Ovary (tissue), 9 donors: ENCODE results near the gene CTRB2. TPM values are rescaled to one million over a fixed set of nuclear protein-coding genes. Genes with fewer than 3 reads are reported as not detected.

Experiments
- DNase-seq, 5 donors: peaks; one replicate each; pipeline ENCODE4 v3.0.0-alpha.2; 2019 to 2020
- H3K27ac ChIP-seq, 2 donors: fragments of 200-600 bp; one replicate each; pipeline versions ENCODE4 v1.5.1 to v1.8.0; 2019 to 2022
- H3K27me3 ChIP-seq: fragments of 200-600 bp; one replicate; pipeline ENCODE4 v1.8.0; 2022
- H3K36me3 ChIP-seq: fragments of 200-600 bp; sonication (generic); one replicate; pipeline ENCODE4 v1.5.1; 2019
- H3K4me1 ChIP-seq: one replicate; pipeline ENCODE4 v1.8.1; 2013; ENCODE audit warnings: mild to moderate bottlenecking, moderate library complexity; ENCODE audit not compliant: insufficient read depth
- H3K4me3 ChIP-seq: fragments of 200-600 bp; sonication (generic); one replicate; pipeline ENCODE4 v1.5.1; 2017
- H3K9me3 ChIP-seq, 2 donors: fragments of 200-600 bp in 1 of 2; sonication (generic) in 1 of 2; one replicate each; pipeline versions ENCODE4 v1.5.1 to v1.8.1; 2013 to 2019; ENCODE audit warnings: mild to moderate bottlenecking in 1 of 2, moderate library complexity in 1 of 2
- EP300 ChIP-seq: sonication (generic); formaldehyde crosslinking; IDR thresholded peaks from one replicate; pipeline ENCODE4 v1.6.1; 2017; ENCODE audit warnings: antibody characterized with exemption
- POLR2A ChIP-seq: fragments of 450-650 bp; IDR thresholded peaks from one replicate; pipeline ENCODE4 v1.6.1; 2017; ENCODE audit warnings: antibody characterized with exemption, mild to moderate bottlenecking, moderate library complexity
- WGBS, 3 donors: extraction: QIAGEN DNeasy Blood & Tissue Kit in 1 of 3; methylation state at CpG; one replicate each; pipeline versions ENCODE4 v1.1.5 to v1.1.7; 2013 to 2017; 5-methylcytosine and 5-hydroxymethylcytosine counted together
- intact Hi-C, 4 donors: fragments of 100-400 bp; cut with DNase I; formaldehyde crosslinking; loops; one replicate each; pipeline versions ENCODE4 v1.11.0 to v1.15.1; 2022 to 2023
- polyA plus RNA-seq, 2 donors: library from polyadenylated mRNA; stranded (reverse); fragments of 200-250 nt in 1 of 2; fragments of 350-450 nt in 1 of 2; fragmentation: Illumina TruSeq in 1 of 2; extraction: RNeasy Lipid Tissue Mini Kit (QIAGEN cat#74804) in 1 of 2; gene quantifications; one replicate each; pipeline ENCODE4 v1.2.3, GENCODE V29; 2013 to 2014
- total RNA-seq, 7 donors: library from RNA; depleted of rRNA in 2 of 7; stranded (reverse); fragments of >200 nt in 2 of 7; fragmentation: NEBNext Ultra II Directional in 3 of 7; extraction: Animal tissue kit (Norgen Biotek cat#: 25700) in 3 of 7; gene quantifications; one replicate each; pipeline versions ENCODE4 v1.1.0 to v1.2.4, GENCODE V29; 2016 to 2023
- TF ChIP-seq, protein P1 (sequence below), 3 donors: fragments of 450-650 bp in 2 of 3; fragments of 200-600 bp in 1 of 3; IDR thresholded peaks; one replicate each; pipeline versions ENCODE4 v1.5.1 to v1.8.0; 2016 to 2022; ENCODE audit warnings: antibody characterized with exemption in 3 of 3, mild to moderate bottlenecking in 1 of 3
- donor health status: DM: no; HTN: no; CAD: no; lungs with moderate emphysema.
- donor health status: DM: no; HTN: no; CAD: no.
- donor health status: Bipolar disorder and iron deficiency.
- donor health status: DM: yes; HTN: yes; CAD: no.
- donor health status: DM: no; HTN: no; CAD: no.
- donor health status: DM: yes; HTN: yes; CAD: no.

Gene CTRB2
- total and polyA plus RNA-seq, 9 donors = 0.62 to 28.7 (median 2.8) TPM; not detected in 4

DNA sequence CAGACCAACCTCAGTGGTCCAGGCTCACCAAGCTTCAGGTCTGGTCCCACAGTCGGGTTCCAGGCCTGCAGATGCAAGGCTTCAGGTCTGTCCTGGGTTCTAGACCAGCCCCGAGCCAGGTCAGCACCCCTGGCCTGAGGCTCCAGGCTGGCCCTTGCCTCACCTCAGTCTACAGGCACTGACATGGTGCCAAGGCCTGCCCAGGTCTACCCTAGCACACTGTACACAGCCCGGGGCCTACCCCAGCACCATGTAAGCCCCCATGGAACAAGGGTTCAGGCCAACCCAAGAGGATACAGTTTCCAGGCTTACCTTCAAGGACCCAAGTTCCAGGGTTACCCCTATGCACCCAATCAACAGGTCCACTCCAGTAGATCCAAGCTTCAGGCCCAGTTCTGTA, 31.9 kb downstream of the CTRB2 start:
- no peak overlapping the region for H3K4me3 ChIP-seq
- no peaks in the 10 kb centered on the region for H3K27me3 ChIP-seq
- H3K9me3 ChIP-seq = peaks cover 0 to 6% of the 10 kb centered on the region in 2 donors
- TF ChIP-seq, protein P1, sequence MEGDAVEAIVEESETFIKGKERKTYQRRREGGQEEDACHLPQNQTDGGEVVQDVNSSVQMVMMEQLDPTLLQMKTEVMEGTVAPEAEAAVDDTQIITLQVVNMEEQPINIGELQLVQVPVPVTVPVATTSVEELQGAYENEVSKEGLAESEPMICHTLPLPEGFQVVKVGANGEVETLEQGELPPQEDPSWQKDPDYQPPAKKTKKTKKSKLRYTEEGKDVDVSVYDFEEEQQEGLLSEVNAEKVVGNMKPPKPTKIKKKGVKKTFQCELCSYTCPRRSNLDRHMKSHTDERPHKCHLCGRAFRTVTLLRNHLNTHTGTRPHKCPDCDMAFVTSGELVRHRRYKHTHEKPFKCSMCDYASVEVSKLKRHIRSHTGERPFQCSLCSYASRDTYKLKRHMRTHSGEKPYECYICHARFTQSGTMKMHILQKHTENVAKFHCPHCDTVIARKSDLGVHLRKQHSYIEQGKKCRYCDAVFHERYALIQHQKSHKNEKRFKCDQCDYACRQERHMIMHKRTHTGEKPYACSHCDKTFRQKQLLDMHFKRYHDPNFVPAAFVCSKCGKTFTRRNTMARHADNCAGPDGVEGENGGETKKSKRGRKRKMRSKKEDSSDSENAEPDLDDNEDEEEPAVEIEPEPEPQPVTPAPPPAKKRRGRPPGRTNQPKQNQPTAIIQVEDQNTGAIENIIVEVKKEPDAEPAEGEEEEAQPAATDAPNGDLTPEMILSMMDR (IDR thresholded peaks at IDR 0.05) = no peak
- TF ChIP-seq POLR2A (no peak), EP300 (no peak)
- WGBS, 3 donors = 97 to 100% (median 100%) methylated on average over 3 of the region's 3 CpGs
- H3K4me1 ChIP-seq = no peaks in the 10 kb centered on the region
- H3K36me3 ChIP-seq = no peaks in the 10 kb centered on the region
- intact Hi-C loops = no loop called here
- no peak overlapping the region for H3K27ac ChIP-seq
- DNase-seq = no peak

DNA sequence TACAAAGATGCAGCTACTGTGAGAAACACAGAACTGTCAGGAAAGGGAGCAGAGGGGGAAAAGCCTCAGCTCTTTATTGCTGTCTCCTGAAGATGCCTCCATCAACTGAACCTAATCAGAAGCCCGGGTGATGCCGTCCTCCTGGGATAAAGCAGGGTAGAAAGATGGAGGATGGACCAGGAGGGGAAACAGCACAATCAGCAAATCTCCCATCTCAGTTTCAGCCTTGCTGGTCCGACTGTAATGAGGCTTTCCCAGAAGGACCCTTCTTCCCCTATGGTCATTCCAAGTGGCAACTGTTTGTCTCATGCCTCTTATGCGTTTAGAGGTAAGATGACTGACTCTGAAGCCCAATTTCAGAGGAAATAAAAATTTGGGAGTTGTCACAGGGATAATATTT, 34.4 kb downstream of the CTRB2 start:
- Histone ChIP-seq H3K27ac (no peak overlapping the region), H3K27me3 (no peaks in the 10 kb centered on the region), H3K4me1 (no peaks in the 10 kb centered on the region), H3K4me3 (no peak overlapping the region), H3K9me3 (peaks cover 0 to 15% of the 10 kb centered on the region in 2 donors), H3K36me3 (no peaks in the 10 kb centered on the region)
- no peak for DNase-seq
- intact Hi-C loops = no loop called here
- no peak for TF ChIP-seq EP300
- TF ChIP-seq, protein P1 (IDR thresholded peaks at IDR 0.05) = no peak
- TF ChIP-seq POLR2A = no peak
- WGBS, 3 donors = 96 to 98% (median 97%) methylated on average over 4 of the region's 4 CpGs

DNA sequence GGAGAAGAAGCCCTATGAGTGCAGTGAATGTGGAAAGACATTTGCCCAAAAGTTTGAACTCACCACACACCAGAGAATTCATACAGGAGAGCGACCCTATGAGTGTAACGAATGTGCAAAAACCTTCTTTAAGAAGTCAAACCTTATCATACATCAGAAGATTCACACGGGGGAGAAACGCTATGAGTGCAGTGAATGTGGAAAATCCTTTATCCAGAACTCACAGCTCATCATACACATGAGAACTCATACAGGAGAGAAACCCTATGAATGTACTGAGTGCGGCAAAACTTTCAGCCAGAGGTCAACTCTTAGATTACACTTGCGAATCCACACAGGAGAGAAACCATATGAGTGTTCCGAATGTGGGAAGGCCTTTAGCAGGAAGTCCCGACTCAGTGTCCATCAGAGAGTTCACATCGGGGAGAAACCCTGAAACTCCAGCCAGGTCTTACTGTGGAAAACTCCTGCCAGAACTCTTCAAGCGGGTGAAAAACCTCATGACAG, 37.0 kb downstream of the CTRB2 start:
- no peak for DNase-seq
- Histone ChIP-seq H3K4me3 (no peak overlapping the region), H3K4me1 (no peaks in the 10 kb centered on the region), H3K27ac (no peak overlapping the region), H3K9me3 (peaks cover 0 to 9% of the 10 kb centered on the region in 2 donors), H3K36me3 (no peaks in the 10 kb centered on the region), H3K27me3 (no peaks in the 10 kb centered on the region)
- TF ChIP-seq, protein P1 (IDR thresholded peaks at IDR 0.05) = no peak
- no peak for TF ChIP-seq EP300
- TF ChIP-seq POLR2A = no peak
- intact Hi-C loops = no loop called here
- WGBS, 3 donors = 87 to 96% (median 94%) methylated on average over 10 of the region's 10 CpGs

DNA sequence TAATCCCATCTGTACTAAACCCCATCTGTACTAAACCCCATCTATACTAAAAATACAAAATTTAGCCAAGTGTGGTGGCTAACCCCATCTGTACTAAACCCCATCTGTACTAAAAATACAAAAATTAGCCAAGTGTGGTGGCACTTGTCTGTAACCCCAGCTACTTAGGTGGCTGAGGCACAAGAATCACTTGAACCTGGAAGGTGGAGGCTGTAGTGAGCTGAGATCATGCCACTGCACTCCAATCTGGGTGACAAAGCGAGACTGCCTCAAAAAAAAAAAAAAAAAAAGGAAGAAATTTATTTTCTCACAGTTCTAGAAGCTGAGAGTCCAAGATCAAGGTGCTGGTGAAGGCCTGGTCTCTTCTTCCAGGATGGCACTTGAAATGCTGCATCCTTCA, 46.6 kb downstream of the CTRB2 start:
- WGBS, 3 donors = 100% methylated on average over 1 of the region's 1 CpG
- no peak overlapping the region for H3K27ac ChIP-seq
- no peaks in the 10 kb centered on the region for H3K4me1 ChIP-seq
- H3K36me3 ChIP-seq = no peaks in the 10 kb centered on the region
- no peaks in the 10 kb centered on the region for H3K27me3 ChIP-seq
- no peak overlapping the region for H3K4me3 ChIP-seq
- H3K9me3 ChIP-seq = no peaks in the 10 kb centered on the region
- intact Hi-C loops = no loop called here
- no peak for DNase-seq
- TF ChIP-seq, protein P1 (IDR thresholded peaks at IDR 0.05) = no peak
- no peak for TF ChIP-seq EP300
- no peak for TF ChIP-seq POLR2A

Other genes with a start within 250 kb of the CTRB2 start
- 10 to 100 TPM; 23.6 to 82.3 (median 70.0) TPM for gene WDR59, start 222.0 kb downstream of the CTRB2 start, total RNA-seq
- gene WDR59, start 222.0 kb downstream of the CTRB2 start, polyA plus RNA-seq = 10 to 100 TPM; 24.7 to 56.0 TPM
- 10 to 100 TPM; 16.8 to 27.9 (median 25.0) TPM for gene ZNRF1, start 208.1 kb downstream of the CTRB2 start, total RNA-seq
- gene ZNRF1, start 208.1 kb downstream of the CTRB2 start, polyA plus RNA-seq = 10 to 100 TPM; 10.8 to 24.3 TPM
- gene LDHD, start 90.4 kb downstream of the CTRB2 start, total RNA-seq = 10 to 100 TPM; 11.5 to 25.4 (median 20.7) TPM
- 10 to 100 TPM in 1 of 2 donors, 1 to 10 TPM in 1; 2.1 to 21.7 TPM for gene LDHD, start 90.4 kb downstream of the CTRB2 start, polyA plus RNA-seq
- gene ZFP1, start 58.6 kb downstream of the CTRB2 start, total RNA-seq = 10 to 100 TPM in 6 of 7 donors, 1 to 10 TPM in 1; 7.9 to 22.3 (median 13.5) TPM
- 10 to 100 TPM in 1 of 2 donors, 1 to 10 TPM in 1; 7.2 to 15.7 TPM for gene ZFP1, start 58.6 kb downstream of the CTRB2 start, polyA plus RNA-seq
- gene CTRB1, start 11.8 kb upstream of the CTRB2 start, total RNA-seq = 10 to 100 TPM in 2 of 7 donors, 1 to 10 TPM in 1, under 1 TPM in 2, not detected in 2; 0.67 to 14.7 (median 3.1) TPM
- not detected for gene CTRB1, start 11.8 kb upstream of the CTRB2 start, polyA plus RNA-seq
- gene BCAR1, start 44.5 kb upstream of the CTRB2 start, total RNA-seq = 10 to 100 TPM; 22.2 to 90.2 (median 47.4) TPM
- gene BCAR1, start 44.5 kb upstream of the CTRB2 start, polyA plus RNA-seq = 10 to 100 TPM in 1 of 2 donors, 1 to 10 TPM in 1; 2.4 to 30.3 TPM
- 10 to 100 TPM; 67.0 to 75.4 (median 70.2) TPM for gene CFDP1, start 226.3 kb upstream of the CTRB2 start, total RNA-seq
- gene CFDP1, start 226.3 kb upstream of the CTRB2 start, polyA plus RNA-seq = 100 to 1,000 TPM; 106 to 173 TPM